HL-60 (cell line): Measurements from ENCODE around the gene CDC42BPB.

Source experiments
- DNase-seq, 2 experiments: peaks; one replicate each; pipeline ENCODE4 v3.0.0-alpha.2; 2010 to 2020; ENCODE audit warnings: low read depth in 1 of 2, low spot score in 1 of 2
- H3K27ac ChIP-seq: fragments of 250-450 bp; sonication (Bioruptor Pico); replicated peaks from 2 replicates; pipeline ENCODE4 v1.5.1; 2020; ENCODE audit warnings: mild to moderate bottlenecking, moderate library complexity
- H3K27me3 ChIP-seq: fragments of 250-450 bp; sonication (Bioruptor Pico); 2 replicates; pipeline ENCODE4 v1.5.1; 2021; ENCODE audit warnings: mild to moderate bottlenecking, moderate library complexity; ENCODE audit not compliant: insufficient read depth, poor library complexity, severe bottlenecking
- H3K4me3 ChIP-seq: replicated peaks from 2 replicates; pipeline ENCODE4 v1.5.1; 2011; ENCODE audit warnings: mild to moderate bottlenecking, control low read depth, low read length; ENCODE audit not compliant: insufficient read depth
- GABPA ChIP-seq: IDR thresholded peaks from 2 replicates; pipeline ENCODE4 v1.6.1; 2012; ENCODE audit warnings: low read depth
- POLR2AphosphoS5 ChIP-seq: IDR thresholded peaks from 2 replicates; pipeline ENCODE4 v1.6.1; 2012; ENCODE audit warnings: low read depth
- SPI1 ChIP-seq: IDR thresholded peaks from 2 replicates; pipeline ENCODE4 v1.6.1; 2012; ENCODE audit warnings: low read depth, mild to moderate bottlenecking, borderline replicate concordance
- TF ChIP-seq, protein P1 (sequence below): IDR thresholded peaks from one replicate; pipeline ENCODE4 v1.5.1; 2011; ENCODE audit warnings: low read length, control low read depth, inconsistent platforms; ENCODE audit not compliant: insufficient read depth
- TF ChIP-seq, protein P2 (sequence below): IDR thresholded peaks from 2 replicates; pipeline ENCODE4 v1.6.1; 2012; ENCODE audit warnings: low read depth; ENCODE audit not compliant: insufficient replicate concordance

CDC42BPB gene

GRCh38 chr14:102914474-102915291 lies 142.7 kb downstream of the CDC42BPB start:
- no peak for TF ChIP-seq POLR2AphosphoS5
- TF ChIP-seq, protein P1, sequence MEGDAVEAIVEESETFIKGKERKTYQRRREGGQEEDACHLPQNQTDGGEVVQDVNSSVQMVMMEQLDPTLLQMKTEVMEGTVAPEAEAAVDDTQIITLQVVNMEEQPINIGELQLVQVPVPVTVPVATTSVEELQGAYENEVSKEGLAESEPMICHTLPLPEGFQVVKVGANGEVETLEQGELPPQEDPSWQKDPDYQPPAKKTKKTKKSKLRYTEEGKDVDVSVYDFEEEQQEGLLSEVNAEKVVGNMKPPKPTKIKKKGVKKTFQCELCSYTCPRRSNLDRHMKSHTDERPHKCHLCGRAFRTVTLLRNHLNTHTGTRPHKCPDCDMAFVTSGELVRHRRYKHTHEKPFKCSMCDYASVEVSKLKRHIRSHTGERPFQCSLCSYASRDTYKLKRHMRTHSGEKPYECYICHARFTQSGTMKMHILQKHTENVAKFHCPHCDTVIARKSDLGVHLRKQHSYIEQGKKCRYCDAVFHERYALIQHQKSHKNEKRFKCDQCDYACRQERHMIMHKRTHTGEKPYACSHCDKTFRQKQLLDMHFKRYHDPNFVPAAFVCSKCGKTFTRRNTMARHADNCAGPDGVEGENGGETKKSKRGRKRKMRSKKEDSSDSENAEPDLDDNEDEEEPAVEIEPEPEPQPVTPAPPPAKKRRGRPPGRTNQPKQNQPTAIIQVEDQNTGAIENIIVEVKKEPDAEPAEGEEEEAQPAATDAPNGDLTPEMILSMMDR = no peak
- no peak for TF ChIP-seq SPI1
- TF ChIP-seq GABPA = no peak
- TF ChIP-seq, protein P2, sequence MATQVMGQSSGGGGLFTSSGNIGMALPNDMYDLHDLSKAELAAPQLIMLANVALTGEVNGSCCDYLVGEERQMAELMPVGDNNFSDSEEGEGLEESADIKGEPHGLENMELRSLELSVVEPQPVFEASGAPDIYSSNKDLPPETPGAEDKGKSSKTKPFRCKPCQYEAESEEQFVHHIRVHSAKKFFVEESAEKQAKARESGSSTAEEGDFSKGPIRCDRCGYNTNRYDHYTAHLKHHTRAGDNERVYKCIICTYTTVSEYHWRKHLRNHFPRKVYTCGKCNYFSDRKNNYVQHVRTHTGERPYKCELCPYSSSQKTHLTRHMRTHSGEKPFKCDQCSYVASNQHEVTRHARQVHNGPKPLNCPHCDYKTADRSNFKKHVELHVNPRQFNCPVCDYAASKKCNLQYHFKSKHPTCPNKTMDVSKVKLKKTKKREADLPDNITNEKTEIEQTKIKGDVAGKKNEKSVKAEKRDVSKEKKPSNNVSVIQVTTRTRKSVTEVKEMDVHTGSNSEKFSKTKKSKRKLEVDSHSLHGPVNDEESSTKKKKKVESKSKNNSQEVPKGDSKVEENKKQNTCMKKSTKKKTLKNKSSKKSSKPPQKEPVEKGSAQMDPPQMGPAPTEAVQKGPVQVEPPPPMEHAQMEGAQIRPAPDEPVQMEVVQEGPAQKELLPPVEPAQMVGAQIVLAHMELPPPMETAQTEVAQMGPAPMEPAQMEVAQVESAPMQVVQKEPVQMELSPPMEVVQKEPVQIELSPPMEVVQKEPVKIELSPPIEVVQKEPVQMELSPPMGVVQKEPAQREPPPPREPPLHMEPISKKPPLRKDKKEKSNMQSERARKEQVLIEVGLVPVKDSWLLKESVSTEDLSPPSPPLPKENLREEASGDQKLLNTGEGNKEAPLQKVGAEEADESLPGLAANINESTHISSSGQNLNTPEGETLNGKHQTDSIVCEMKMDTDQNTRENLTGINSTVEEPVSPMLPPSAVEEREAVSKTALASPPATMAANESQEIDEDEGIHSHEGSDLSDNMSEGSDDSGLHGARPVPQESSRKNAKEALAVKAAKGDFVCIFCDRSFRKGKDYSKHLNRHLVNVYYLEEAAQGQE = no peak
- H3K27me3 ChIP-seq = no peaks in the 10 kb centered on the region
- no peak overlapping the region for H3K4me3 ChIP-seq
- DNase-seq = no peak
- no peak overlapping the region for H3K27ac ChIP-seq

- TF ChIP-seq, protein P2 = no peak
- TF ChIP-seq, protein P1 = no peak
- TF ChIP-seq POLR2AphosphoS5 (no peak), GABPA (no peak), SPI1 (no peak)
- no peaks in the 10 kb centered on the region for H3K27me3 ChIP-seq
- H3K4me3 ChIP-seq = no peak overlapping the region
- H3K27ac ChIP-seq = no peak overlapping the region
- DNase-seq = no peak
Observed at GRCh38 chr14:102913341-102914211, 143.8 kb downstream of the CDC42BPB start.

DNA sequence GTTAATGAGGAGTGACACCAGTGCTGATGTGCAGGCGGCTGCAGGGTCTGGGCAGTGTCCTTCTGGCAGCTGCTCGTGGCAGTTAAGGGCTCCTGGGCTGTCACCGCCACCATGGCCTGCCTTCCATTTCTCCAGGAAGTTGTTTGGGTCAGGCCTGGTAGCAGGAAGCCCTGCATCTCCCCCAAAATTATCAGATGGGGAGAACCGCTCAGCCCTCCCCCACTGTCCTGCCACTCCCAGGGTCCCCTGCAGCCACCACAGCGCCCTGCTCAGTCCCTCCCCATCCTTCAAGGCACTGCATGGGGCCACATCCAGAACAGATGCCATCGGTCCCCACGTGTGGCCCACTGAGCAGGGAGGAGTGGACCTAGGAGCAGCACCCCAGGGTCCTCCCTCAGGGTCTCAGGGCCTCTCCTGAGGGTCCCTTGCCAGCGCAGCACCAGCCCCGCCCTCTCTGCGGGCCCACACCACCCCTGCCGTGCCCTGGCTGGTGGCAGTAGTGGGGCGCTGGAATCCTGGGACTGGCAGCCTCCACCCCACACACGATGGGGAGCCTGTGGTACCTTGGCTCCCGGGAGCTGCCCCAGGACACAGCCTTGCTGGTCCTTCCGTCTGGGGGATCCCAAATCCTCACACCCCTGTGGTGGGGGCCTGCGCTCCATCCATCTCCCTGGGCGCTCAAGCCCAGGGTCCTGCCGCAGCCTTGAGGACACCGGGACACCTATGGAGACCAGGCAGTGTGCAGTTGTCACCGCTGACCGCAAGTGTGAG lies 145.2 kb downstream of the CDC42BPB start:
- DNase-seq = no peak
- Histone ChIP-seq H3K27me3 (no peaks in the 10 kb centered on the region), H3K27ac (no peak overlapping the region), H3K4me3 (no peak overlapping the region)
- TF ChIP-seq, protein P1 = no peak
- no peak for TF ChIP-seq SPI1
- TF ChIP-seq POLR2AphosphoS5 = no peak
